TTC549 (cell line): Measurements from ENCODE around the gene TOMM22.

ENCODE experiments used
- FAIRE-seq: peaks from 2 replicates; lab custom pipeline; 2012; peaks lifted over from hg19 to GRCh38; lab: Jason Lieb, UNC

Gene TOMM22

GRCh38 chr22:38734421-38735100, 52.8 kb downstream of the TOMM22 start:
- no peak for FAIRE-seq
